Activated CD4-positive, alpha-beta T cell treated with anti-CD3 and anti-CD28 coated beads, Interleukin-2, amount 10 ng/mL, durations not matched to agents 24 days and 14 days (primary cell): ENCODE results near the gene TINAGL1. TPM values are rescaled to one million over a fixed set of nuclear protein-coding genes. Genes with fewer than 3 reads are reported as not detected.

Experiments
- DNase-seq: peaks from one replicate; pipeline ENCODE4 v3.0.0; 2022
- H3K27ac Mint-ChIP-seq: one replicate; pipeline ENCODE4 v1.8.0; 2022; ENCODE audit warnings: mild to moderate bottlenecking, mixed read lengths
- H3K27me3 Mint-ChIP-seq: one replicate; pipeline ENCODE4 v1.8.0; 2022; ENCODE audit warnings: mixed read lengths
- H3K36me3 Mint-ChIP-seq: one replicate; pipeline ENCODE4 v1.8.0; 2022; ENCODE audit warnings: low read depth, mild to moderate bottlenecking, mixed read lengths
- H3K4me1 Mint-ChIP-seq: one replicate; pipeline ENCODE4 v1.8.0; 2021; ENCODE audit warnings: mixed read lengths
- H3K4me3 Mint-ChIP-seq: one replicate; pipeline ENCODE4 v1.8.0; 2022; ENCODE audit warnings: mild to moderate bottlenecking, moderate library complexity, mixed read lengths
- H3K9me3 Mint-ChIP-seq: one replicate; pipeline ENCODE4 v1.8.0; 2021; ENCODE audit warnings: mixed read lengths
- intact Hi-C: fragments of 100-400 bp; cut with micrococcal nuclease; formaldehyde crosslinking; loops from one replicate; pipeline ENCODE4 v1.15.1; 2023
- total RNA-seq: library from RNA; stranded (reverse); gene quantifications from 2 replicates; pipeline ENCODE4 v1.2.3, GENCODE V29; 2022

Gene TINAGL1
- total RNA-seq, 1 donor from 2014 or later = not detected

DNA sequence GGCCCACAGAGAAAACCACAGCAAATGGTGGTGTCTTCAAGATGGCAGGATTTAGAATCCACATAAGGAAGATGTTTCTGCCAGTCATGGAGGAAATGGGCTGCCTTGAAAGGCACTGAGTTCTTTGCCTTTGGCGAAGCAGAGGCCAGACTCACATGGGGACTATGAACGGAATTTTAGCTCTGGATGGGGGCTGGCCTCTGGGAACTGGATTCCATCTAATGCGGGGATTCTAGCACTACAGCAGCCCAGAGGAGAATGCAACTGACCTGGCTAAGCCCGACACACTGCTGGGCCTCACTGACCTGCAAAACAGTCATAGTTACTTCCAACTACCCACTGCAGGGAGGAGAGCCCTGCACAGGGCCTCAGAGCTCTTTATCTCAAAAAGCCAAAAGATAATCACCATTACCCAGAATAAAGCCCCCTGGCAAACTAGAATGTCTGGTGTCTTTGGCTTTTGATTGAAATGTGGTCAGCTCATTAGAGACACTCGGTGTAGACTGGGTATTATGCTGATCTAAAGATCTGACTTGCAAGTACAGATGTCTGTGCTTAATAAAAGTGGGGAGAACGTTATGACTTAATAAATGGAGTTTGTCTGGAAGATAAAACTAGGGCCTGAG lies 52.7 kb downstream of the TINAGL1 start:
- Mint-ChIP-seq H3K9me3 (no peaks in the 10 kb centered on the region), H3K27me3 (no peaks in the 10 kb centered on the region), H3K4me3 (no peak overlapping the region), H3K36me3 (peaks cover 32% of the 10 kb centered on the region), H3K4me1 (peaks cover 5% of the 10 kb centered on the region), H3K27ac (no peak overlapping the region)
- no peak for DNase-seq
- intact Hi-C loops = no loop called here

DNA sequence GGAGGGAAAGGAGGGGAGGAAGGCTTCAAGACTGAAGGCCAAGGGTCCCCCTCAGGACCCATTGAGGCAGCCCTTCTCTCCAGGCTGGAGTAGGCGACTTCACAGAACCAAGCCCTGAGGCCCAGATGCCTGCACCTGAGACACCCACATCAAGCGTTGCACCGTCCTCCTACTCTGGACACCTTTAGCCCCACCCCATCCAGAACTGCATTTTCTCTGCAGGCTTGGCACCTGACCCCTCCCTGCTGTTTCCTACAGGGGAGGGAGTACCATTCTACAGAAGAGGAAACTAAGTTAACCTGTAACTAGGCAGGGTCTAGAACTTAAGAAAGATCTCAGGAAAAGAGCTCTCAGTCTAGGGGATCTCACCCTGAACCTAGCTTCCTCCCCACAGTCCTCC lies 56.3 kb downstream of the TINAGL1 start:
- H3K4me1 Mint-ChIP-seq = peaks cover 3% of the 10 kb centered on the region
- DNase-seq = no peak
- H3K9me3 Mint-ChIP-seq = no peaks in the 10 kb centered on the region
- no peaks in the 10 kb centered on the region for H3K27me3 Mint-ChIP-seq
- peaks cover 36% of the 10 kb centered on the region for H3K36me3 Mint-ChIP-seq
- no peak overlapping the region for H3K4me3 Mint-ChIP-seq
- intact Hi-C loops = loop anchor here (1.0 kb wide), 1 partner anchor 68 kb away; no protein-coding TSS in a partner anchor
- H3K27ac Mint-ChIP-seq = no peak overlapping the region

DNA sequence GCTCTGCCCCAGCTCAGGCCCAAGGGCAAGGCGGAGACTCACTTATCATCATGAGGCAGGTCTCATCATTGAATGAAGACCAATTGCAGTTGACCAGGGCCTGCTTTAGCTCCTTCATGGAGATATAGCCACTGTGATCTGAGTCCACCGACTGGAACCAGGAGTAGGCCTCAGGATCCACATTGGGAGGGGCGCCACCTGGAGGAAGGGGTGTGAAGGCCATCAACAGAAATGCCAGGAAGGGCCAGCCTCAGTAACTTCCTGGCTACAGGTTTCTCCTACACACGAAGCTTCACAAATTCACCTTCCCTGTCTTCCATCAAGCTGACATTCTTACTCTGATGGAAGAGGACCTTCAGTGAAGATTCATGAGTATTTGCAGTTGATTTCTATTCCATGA lies 56.8 kb downstream of the TINAGL1 start:
- peak; percentile 75 for DNase-seq
- H3K9me3 Mint-ChIP-seq = no peaks in the 10 kb centered on the region
- H3K4me1 Mint-ChIP-seq = peaks cover 7% of the 10 kb centered on the region
- no peaks in the 10 kb centered on the region for H3K27me3 Mint-ChIP-seq
- no peak overlapping the region for H3K27ac Mint-ChIP-seq
- peaks cover 35% of the 10 kb centered on the region for H3K36me3 Mint-ChIP-seq
- intact Hi-C loops = loop anchor here (1.0 kb wide), 1 partner anchor 69 kb away; no protein-coding TSS in a partner anchor
- no peak overlapping the region for H3K4me3 Mint-ChIP-seq

Other genes with a start within 250 kb of the TINAGL1 start
- not detected in 2 replicates for gene FABP3, start 203.4 kb upstream of the TINAGL1 start, total RNA-seq
- gene SERINC2, start 163.3 kb upstream of the TINAGL1 start, total RNA-seq = not detected in 2 replicates
- not detected in 2 replicates for gene HCRTR1, start 41.2 kb downstream of the TINAGL1 start, total RNA-seq
- 64.0 and 64.4 TPM in 2 replicates for gene PEF1, start 68.4 kb downstream of the TINAGL1 start, total RNA-seq
- not detected in 2 replicates for gene COL16A1, start 127.5 kb downstream of the TINAGL1 start, total RNA-seq
- 0.40 and 0.45 TPM in 2 replicates for gene ADGRB2, start 187.8 kb downstream of the TINAGL1 start, total RNA-seq
- not detected in 2 replicates for gene SPOCD1, start 239.5 kb downstream of the TINAGL1 start, total RNA-seq